Stimulated activated CD4-positive, alpha-beta T cell treated with anti-CD3 and anti-CD28 coated beads, Interleukin-2, amount 100 ng/mL, for 4 hours (primary cell): ENCODE data around the gene DMRTB1.
A peak's percentile ranks its signal among the peaks of the same experiment; 100 is the strongest.

Experiments
- DNase-seq: peaks from one replicate; pipeline ENCODE4 v3.0.0-alpha.2; 2020; ENCODE audit warnings: low read depth

Gene DMRTB1

DNA sequence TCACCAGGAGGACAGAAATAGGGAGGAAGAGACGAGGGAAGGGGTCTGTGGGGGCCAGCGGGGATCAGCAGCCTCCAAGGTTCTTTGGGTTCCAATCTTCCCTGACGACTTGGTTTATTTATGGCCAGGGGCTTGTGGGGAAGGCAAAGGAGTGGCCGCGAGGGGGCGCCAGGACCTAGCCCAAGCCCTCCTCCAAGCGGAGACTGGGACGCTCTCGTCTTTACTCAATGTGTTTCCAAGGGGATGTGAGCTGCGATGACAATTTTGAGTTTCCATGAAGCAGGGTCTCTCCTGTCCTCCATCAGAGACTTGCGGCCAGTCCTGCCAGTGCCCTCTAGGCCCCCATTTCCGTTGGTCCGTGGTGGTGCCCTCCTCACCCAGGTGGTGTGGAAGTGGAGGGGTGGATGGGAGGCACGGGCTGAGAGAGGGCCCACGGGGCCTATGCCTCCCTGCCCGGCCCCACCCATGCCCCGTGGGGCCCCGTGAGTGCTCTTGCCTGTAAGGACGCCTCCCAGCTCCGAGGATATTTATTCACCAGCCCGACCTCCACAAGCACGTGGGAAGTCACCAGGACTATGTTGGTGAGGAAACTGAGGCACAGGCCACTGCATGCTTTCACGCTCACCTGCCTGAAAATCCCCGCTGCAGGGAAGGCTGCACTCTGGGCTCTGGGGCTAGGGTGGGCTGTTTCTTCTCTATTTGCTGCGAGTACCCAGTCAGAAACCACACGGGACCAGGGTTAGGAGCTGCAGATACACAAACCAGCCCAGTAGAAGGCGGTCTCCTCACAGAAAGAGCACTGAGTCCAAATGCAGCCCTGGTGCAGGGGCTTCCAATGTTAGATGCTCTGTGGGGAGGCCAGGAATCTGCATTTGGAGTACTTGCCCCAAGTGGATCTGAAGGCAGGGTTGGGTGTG, 26.5 kb downstream of the DMRTB1 start:
- peak; percentile 7 for DNase-seq

DNA sequence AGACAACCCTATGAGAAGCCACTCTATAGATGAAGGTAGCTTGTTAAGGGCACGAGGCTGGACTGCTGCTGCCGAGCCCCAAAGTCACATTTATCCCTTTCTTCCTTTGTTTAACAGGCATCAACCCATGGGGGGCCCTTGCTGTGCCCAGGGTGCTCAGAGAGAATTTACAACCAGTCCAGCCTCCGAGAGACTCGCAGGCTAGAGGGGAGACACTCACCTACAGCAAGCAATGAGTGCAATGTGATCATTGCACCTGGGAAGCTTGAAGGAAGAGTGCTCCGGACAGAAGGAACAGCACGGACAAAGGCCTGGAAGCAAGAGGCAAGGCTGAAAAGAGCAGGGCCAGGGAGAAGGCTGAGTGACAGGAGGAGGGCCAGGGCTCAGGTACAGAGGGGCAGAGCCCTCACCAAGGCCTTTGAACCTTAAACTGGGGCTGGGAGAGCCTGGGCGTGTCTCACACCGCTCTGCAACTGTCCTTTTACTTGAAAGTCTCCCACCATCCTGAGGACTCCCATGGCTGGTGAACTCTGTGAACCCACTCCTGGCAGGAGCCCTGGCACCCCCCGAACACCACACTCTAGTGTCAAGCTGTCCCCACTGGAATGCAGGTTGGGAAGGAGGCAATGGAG, 27.3 kb downstream of the DMRTB1 start:
- DNase-seq: no peak

DNA sequence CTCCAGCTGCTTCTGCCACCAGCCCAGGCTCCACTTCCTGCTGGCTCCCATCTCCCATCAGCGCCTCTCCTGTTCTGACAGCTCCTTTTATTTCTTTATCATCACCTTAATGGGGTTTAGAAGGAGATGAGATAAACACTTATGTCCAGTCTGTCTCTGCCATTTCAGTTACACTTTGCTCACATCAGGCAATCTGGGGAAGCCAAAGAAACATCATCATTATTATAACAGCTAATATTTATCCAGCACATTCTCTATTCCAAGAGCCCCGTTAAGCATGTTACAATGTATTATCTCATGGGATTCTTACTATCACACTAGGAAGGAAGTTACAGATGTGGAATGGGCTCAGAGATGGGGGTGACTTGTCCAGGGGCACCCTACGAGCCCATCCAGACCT, 31.2 kb downstream of the DMRTB1 start:
- DNase-seq: no peak

DNA sequence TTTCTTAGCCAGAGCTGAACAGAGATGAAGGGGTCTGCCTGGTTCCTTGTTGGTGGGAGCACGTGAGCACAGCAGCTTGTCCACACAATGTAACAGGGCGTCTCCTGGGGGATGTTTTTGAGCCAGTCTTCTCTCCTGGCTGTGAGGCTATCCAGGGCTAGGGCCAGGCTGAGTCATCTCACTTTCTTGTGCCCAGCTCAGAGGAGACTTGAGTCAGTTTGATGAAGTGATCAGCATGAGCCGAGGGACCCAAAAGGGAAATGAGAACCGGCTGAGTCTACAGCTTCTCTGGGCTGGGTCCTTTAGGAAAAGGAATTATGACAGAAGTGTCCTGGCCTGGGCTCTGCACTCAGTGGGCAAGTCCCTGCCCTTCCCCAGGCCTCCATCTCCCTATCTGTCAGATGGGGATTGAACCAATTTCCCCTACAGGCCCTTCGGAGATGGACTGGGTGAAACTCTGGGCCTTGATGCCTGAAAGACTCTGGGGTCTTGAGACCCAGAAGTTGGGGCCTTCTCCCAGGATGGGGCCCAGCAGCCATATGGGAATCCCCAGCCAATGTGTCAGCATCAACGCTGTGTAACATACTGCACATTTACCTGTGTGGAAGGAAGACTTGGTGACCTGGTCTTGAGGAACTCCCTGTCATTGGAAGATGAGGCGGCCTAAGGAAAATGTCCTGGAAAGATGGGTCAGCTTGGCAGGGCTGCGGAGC, 36.6 kb downstream of the DMRTB1 start:
- DNase-seq: no peak

DNA sequence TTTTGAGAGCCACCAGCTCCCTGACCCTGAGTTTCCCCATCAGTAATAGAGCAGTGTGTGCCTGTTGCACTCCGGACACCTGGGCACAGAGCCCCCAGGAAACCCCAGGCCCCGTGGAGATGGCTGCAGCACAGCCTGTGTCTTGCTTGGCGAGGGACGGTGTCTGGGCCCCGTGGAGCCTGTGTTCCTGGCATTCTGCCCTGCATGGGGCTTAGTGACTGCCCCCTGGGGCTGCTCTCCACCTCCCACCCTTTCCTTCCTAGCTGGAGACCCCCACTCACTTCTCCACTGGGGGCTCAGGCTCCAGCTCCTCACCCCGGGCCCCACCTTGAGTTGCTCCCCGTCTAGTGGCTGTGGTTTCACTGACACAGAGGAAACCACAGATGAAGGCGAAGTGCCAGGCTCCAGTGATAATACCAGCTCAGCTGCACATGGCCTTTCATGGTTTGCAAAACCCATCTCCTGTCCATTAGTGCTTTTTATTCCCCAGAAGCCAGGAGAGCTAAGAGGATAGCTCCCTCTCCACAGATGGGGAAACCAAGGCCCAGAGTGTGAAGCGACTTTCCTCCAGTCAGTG, 39.4 kb downstream of the DMRTB1 start:
- DNase-seq: no peak

DNA sequence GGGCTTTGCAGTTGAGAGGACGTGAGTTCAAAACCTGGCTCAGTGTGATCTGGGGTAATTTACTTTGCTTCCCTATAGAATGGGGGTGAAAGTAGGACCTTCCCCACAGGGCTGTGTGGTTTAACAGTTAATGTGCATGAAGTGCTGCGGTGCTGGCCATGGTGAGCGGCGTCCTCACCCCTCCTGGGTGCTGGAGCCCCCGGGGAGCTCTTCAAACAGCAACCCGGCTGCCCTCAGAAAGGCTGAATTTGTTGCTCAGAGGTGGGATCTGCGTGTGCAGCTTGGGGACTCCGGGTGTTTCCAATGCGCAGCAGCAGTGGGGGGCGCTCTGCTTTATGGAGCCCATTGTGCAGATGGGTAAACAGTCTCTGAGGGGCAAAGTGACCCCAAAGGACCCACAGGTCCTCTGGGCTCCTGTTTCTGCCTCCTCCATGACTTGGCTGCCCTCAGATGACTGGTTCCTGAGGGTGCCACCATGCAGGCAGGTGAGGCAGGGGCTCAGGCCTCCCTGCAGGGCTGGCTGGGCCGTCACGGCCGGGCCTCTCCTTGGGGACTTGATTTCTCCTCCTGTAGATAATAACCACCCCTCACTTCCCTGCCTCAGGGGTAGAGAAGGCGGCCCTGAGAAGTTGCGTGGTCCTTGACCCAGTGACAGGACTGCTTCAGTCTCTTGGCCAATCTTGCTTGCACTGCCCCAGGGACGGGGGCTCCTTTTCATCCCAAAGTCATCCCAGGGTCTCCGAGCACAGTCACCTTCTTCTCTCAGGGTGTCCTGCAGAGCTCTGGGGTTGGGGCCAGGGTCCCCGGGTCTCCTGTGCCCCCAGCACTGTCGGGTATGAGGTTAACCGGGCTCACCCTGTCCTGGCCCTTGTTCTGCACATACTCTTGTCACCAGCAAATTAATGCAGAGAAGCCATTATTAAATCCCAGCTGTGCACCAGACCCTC, 40.3 kb downstream of the DMRTB1 start:
- DNase-seq: no peak

DNA sequence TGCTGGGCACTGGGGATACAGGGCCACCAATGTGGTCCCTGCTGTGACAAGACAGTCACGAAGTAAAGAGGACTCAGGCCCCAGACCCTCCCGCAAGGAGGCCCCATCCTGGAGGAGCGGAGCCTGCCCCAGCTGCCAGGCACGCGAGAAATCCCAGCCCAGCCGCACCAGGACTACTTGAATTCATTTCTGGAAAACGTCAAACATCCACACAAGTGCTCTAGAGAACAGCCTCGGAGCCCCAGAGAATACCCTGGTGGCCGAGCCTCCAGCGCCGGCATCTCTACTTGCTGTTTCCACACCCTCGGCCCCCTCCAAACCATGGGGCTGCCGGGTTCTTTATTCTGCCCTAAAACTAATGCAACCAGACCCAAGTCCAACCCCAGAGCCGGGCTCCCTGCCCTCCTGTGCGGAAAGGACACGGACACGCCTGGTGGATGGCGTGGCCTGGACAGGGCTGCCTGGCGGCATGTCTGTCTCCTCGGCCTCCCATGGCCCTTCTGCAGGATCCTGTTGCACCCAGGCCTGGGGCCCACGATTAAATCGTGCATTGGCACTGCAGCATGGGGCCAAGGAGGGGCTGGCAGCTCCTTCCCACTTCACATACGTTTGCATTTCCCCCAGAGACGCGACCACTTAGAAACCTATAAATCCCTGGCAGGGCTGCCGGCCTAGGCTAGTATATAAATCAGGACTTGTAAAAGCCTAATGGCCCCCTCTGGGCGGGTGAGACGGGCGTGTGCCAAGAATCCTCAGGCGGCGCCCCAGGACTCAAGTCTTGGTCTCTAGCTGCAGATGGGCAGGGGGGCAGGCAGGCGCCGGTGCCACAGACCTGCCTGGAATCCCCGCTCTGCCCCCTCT, 41.2 kb downstream of the DMRTB1 start:
- DNase-seq: no peak

DNA sequence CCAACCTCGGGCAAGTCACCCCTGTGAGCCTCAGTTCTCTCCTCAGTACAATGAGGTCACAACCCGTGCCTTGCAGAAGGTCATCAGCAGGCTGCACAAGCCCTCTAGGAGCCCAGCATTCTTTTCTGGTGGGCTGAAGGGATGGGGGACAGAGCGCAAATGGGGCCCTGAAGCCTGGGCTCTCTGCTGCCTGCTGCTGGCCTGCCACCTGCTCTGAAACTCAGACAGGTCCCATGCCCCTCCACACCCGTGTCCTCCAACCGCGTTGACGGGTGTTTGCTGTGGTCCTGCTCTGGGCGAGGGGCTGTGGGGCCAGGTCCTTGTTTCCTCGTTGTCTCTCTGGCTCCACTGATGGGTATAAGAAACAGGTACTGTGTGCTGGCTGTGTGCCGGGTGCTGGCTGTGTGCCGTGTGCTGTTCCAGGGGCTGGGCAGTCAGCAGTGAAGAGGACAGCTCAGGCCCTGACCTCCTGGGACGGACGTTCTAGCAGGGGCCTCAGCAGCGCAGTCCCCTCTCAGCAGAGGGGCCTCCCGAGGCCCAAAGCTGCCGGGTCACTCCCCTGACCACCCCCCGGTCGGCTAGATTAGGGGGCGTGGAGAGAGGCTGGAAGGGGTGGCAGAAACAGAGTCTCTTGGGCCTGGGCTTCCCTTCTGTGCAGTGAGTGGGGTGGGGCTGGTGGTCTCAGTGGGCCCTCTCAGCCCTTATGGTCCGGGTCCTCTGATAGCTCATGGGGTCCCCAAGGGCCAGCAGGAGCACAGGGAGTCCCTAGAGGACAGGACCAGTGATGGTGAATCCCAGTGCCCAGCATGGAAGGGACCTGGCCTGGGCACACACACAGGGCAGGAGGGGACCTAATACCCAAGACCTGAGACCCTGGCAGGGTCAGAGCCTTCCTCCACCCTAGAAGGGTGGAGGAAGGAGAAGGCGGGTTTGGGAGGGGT, 42.1 kb downstream of the DMRTB1 start:
- no peak for DNase-seq

DNA sequence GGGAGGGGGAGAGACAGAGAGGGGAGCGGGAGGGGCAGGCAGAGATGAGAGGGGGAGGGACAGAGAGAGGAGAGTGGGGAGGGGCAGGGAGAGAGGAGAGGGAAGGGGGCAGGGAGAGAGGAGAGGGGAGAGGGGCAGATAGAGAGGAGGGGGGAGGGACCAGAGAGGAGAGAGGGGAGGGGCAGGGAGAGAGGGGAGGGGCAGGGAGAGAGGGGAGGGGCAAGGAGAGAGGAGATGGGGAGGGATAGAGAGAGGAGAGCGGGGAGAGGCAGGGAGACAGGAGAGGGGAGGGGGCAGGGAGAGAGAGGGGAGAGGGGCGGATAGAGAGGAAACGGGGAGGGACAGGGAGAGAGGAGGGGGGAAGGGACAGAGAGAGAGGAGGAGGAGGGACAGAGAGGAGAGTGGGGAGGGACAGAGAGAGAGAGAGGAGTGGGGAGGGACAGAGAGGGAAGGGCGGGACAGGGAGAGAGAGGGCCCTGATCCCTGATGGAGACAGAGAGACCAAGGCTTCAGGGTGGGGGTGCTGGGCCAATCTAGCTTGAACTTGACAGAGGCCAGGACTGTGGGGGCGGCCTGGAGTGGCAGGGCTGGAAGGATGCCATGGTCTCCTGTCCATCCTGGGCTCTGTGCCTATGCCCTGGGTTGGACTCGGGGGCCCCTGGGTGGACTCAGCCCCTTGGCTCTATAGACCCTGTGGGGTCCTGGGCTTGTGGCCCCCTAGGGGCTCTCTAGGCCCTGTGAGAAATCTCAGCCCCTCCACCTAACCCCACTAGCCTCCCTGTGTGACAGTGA, 43.6 kb downstream of the DMRTB1 start:
- DNase-seq: no peak

DNA sequence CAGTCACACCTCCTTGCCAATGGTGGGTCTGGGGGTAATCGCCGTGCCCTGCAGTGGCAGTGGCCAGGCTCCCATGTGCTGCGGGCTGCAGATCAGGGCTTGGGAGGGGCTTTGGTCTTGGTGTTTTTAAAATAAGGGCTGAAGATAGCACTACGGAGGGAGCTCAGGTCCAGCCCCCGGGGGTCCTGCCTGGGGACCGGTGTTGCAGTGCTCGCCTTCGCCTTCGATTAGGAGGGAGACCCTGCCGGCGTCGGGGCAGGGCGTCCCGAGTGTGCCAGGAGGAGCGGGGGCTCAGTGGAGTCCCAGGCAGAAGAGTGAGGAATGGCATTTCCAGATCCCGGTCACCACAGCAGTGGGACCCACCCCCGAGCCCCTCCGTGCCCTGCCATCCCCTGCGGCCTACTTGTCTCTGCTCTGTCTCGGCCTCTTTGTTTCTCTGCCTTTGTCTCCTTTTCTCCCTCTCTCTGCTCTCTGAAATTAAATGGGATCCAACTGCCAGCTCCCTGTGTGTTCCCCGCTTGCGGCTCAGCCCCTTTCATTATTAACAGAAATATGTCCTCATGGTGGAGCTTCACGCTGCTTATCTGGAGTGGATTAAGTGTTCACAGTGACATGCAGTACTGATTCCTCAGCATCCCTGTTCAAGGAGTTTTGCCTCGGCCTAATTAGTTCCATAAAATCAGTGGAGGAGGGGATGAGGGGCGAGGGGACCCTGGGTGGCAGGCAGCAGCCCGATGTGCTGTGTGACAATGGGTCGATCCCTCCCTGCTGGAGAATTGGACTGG, 44.4 kb downstream of the DMRTB1 start:
- no peak for DNase-seq

DNA sequence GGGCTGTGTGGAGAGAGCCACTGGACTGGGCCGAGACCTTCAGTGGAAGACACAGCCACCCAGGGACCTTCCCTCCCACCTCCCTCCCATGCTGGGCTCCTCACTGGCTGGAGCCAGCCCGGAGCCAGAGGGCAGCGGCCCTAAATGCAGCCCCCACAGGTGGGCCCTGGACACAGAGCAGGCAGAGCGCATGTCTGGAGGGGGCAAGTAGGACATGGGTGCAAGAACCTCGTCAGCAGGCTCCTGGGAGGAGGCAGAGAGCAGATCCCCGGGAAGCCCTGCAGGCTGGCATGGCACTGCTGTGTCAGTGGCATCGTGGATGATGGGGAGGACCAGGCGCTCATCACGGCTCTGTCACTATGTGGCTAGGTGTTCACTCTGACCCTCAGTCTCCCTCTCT, 45.7 kb downstream of the DMRTB1 start:
- no peak for DNase-seq

DNA sequence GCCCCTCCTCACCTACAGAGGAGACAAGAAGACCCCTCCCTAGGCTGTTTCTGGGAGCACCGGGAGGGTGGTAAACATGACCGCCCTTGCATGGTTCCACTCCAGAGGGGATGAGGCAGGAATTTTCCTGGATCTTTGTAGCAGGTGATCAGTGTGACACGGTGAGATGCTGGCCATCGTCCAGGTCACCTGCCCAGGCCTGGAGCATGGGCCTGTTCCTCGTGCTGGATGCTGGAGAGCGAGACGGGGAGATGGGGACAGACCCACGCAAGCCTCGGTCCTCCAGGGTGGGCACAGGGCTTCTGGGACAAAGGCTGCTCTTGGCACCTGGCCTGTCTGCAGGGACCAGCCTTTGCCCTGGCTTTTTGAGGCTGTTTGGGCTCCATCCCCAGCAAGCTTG, 46.2 kb downstream of the DMRTB1 start:
- no peak for DNase-seq

DNA sequence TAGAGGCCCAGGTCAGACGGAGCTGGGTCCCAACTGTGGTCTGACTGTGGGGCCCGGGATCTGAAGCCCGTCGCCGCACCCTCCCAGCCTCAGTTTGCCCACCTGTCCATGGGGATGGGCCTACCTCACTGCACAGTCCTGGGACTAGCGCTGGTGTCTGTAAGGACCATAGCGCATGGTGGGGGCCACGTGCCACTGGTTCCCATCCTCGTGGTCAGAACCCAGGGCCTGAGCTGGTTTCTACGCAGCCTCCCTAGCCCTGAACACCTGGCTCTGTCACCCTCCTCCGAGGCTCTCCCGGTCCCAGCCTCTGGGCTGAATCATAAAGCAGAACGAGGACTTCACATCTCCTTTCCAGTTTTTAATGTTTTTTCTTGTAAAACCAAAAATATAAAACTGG, 46.7 kb downstream of the DMRTB1 start:
- DNase-seq: no peak

DNA sequence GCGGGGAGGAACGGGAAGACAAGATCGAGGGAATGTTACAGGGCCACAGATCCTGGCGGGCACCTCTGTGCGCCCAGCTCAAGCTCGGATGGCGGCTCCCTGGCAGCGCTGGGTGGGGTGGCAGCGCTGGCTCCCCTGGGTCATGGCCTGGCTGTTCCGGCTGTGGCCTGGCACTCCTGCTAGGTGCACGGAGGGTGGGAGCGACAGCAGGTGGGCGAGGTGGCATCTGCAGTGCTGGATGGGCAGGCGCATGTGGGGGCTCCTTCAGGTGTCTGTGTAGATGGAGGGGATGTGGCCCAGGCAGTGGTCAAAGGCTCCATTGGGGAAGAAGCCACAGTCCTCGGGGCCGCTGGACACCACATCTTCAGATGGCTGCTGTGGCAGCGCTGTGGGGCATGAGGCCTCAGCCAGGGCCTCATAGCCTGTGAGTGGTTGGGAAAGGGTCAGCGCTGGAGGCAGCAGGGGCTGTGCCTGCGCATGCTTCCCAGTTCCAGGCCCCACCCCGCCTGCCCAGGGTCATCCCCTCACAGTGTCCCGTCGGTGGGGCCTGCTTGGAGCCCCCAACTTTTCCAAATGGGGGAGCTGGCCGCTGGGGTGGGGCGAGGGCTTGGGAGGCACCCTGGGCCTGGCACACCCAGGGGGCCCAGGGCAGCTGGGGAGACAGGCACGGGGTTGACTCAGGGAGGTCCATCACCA, 47.3 kb downstream of the DMRTB1 start:
- no peak for DNase-seq

DNA sequence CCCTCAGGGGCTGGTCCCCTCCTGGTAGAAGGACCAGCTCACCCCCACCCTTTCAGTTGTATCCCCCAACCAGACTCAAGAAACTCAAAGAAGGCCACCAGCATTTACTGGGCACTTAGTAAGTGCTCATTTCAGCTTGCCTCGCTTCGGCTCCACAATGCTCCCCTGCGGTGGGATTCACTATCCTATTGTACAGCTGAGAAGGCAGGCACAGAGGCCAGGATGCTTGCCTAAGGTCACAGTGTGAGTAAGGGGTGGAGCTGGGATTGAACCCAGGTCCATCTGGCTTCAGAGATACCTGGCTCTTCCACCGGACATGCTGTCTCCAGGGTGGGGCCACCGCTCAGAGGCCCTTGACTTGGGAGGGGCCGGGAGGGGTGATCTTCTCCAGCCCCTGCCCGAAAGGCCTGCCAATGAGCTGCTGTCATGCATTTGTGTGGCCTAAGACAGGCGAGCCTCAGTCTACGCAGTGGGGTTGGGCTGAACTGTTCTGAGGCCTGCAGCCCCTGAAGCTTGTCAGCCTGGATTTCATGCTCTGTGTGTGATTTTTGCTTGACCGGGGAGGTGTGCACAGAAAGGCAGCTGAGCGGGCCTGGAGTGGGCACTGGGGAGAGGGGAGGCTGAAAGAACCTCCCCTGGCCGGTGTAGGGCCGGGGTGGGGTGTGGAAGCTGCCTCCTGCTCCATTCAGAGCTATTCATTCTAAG, 48.1 kb downstream of the DMRTB1 start:
- DNase-seq: no peak
